ENCODE results near the gene TTC21B. TPM values are rescaled to one million over a fixed set of nuclear protein-coding genes. Genes with fewer than 3 reads are reported as not detected.

The TTC21B gene
- total and polyA plus RNA-seq, 2 donors from 2014 or later = 8.4 to 15.2 TPM

DNA sequence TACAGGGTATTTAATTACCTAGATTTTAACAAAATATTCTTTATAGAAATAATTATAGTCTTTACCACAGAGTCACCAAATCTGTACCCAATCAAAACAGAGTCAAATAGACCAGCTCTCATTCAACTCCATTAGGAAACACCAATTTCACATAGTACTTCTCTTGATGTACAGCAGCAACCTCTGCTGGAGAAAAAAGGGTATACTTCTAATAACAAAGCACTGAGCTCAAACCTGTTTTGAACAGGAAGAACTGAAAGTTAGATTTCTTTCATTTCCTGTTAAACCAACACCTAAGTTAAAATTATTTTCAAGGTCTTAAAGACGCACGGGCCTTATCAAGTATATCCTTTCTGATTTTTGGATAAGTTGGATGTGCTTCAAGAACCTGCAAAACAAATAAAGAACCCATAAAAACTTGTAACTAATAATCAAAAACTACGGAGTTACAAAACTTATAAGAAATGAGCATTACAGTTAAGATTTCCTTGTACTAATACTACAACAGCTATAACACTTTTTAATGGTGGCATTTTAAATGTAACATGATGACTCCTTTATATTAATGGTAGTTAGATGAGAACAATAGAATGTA is 79.0 kb downstream of the TTC21B start:
- Histone ChIP-seq H3K9ac (ENCODE audit: low read length in 3 of 3) (no peak overlapping the region), H3K9me3 (ENCODE audit: control insufficient read depth in 2 of 3, insufficient read depth in 1 of 3, low read length in 3 of 3) (no peaks in the 10 kb centered on the region), H3K27ac (ENCODE audit: low read depth in 2 of 2, low read length in 2 of 2) (no peak overlapping the region), H3K36me3 (ENCODE audit: control insufficient read depth in 2 of 3, insufficient read depth in 3 of 3, low read length in 3 of 3) (peaks cover 0 to 6% (median 3%) of the 10 kb centered on the region in 3 donors), H3K4me3 (ENCODE audit: low read length in 3 of 3) (no peak overlapping the region), H3K4me1 (ENCODE audit: control insufficient read depth in 2 of 3, insufficient read depth in 2 of 3, low read depth in 1 of 3, low read length in 3 of 3) (peaks cover 0 to 3% (median 0%) of the 10 kb centered on the region in 3 donors), H3K27me3 (ENCODE audit: control insufficient read depth, insufficient read depth, low read length) (no peaks in the 10 kb centered on the region)
- peak in 2 of 5 donors; percentile 75 to 84 for DNase-seq
- intact Hi-C loops (cut with DNase I) = no loop called here
- peak; percentile 97 for FAIRE-seq
- TF ChIP-seq, protein P1, sequence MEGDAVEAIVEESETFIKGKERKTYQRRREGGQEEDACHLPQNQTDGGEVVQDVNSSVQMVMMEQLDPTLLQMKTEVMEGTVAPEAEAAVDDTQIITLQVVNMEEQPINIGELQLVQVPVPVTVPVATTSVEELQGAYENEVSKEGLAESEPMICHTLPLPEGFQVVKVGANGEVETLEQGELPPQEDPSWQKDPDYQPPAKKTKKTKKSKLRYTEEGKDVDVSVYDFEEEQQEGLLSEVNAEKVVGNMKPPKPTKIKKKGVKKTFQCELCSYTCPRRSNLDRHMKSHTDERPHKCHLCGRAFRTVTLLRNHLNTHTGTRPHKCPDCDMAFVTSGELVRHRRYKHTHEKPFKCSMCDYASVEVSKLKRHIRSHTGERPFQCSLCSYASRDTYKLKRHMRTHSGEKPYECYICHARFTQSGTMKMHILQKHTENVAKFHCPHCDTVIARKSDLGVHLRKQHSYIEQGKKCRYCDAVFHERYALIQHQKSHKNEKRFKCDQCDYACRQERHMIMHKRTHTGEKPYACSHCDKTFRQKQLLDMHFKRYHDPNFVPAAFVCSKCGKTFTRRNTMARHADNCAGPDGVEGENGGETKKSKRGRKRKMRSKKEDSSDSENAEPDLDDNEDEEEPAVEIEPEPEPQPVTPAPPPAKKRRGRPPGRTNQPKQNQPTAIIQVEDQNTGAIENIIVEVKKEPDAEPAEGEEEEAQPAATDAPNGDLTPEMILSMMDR (IDR thresholded peaks at IDR 0.05; ENCODE audit: borderline replicate concordance, extremely low read depth, insufficient read depth) = peak; percentile 72

DNA sequence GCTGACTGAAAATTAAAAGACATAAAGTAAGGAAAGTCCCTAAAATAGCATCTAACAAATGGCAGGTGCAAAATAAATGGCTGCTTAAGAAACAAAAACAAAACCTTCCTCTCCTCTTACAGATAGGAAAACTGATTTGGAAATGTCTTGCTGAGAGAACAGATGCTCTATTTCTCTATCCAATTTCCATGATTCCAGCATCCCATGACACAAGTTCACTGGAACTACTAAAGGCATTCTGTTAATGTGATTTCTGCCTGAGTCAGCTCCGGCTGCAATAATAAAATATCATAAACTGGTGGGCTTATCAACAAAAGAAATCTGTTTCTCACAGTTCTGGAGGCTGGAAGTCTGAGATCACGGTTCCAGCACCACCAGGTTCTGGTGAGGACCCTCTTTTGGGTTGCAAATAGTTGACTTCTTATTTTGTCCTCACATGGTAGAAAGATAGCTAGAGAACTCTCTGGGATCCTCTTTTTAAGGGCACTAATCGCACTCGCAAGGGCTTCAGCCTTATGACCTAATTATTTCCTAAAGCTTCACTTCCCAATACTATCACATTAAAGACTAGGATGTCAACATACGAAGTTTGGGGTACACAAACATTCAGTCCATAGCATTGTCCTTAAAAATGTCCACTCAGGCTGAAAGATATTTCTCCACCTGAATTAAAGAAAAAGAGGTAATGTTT is 81.3 kb downstream of the TTC21B start:
- intact Hi-C loops (cut with DNase I) = no loop called here
- H3K4me1 ChIP-seq (ENCODE audit: control insufficient read depth in 2 of 3, insufficient read depth in 2 of 3, low read depth in 1 of 3, low read length in 3 of 3) = peaks cover 0 to 15% (median 0%) of the 10 kb centered on the region in 3 donors
- DNase-seq = no peak
- no peak for FAIRE-seq
- H3K4me3 ChIP-seq (ENCODE audit: low read length in 3 of 3) = no peak overlapping the region
- H3K9me3 ChIP-seq (ENCODE audit: control insufficient read depth in 2 of 3, insufficient read depth in 1 of 3, low read length in 3 of 3) = no peaks in the 10 kb centered on the region
- no peak overlapping the region for H3K9ac ChIP-seq (ENCODE audit: low read length in 3 of 3)
- TF ChIP-seq, protein P1 (IDR thresholded peaks at IDR 0.05; ENCODE audit: borderline replicate concordance, extremely low read depth, insufficient read depth) = no peak
- H3K36me3 ChIP-seq (ENCODE audit: control insufficient read depth in 2 of 3, insufficient read depth in 3 of 3, low read length in 3 of 3) = peaks cover 0 to 6% (median under 1%) of the 10 kb centered on the region in 3 donors
- H3K27ac ChIP-seq (ENCODE audit: low read depth in 2 of 2, low read length in 2 of 2) = no peak overlapping the region
- no peaks in the 10 kb centered on the region for H3K27me3 ChIP-seq (ENCODE audit: control insufficient read depth, insufficient read depth, low read length)

DNA sequence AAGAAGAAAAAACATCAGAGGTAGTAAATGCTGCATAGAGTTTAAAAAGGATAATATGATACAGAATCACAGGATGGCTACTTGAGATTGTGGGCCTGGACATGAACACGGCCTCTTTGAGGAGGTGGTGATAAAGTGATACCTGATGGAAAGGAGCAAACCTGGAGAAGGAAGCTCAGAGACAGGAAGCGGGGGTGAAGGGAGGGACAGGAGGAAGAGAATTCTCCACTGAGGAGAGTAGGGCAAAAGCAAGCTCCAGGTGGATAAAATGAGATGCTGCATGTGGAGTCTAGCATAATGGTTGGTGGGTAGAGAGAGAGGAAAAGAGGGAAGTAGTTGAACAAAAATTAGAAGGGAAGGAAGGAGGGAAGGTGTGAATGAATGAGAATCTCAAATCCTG is 82.6 kb downstream of the TTC21B start:
- H3K4me1 ChIP-seq (ENCODE audit: control insufficient read depth in 2 of 3, insufficient read depth in 2 of 3, low read depth in 1 of 3, low read length in 3 of 3) = peaks cover 0 to 15% (median 0%) of the 10 kb centered on the region in 3 donors
- TF ChIP-seq, protein P1 (IDR thresholded peaks at IDR 0.05; ENCODE audit: borderline replicate concordance, extremely low read depth, insufficient read depth) = no peak
- H3K27ac ChIP-seq (ENCODE audit: low read depth in 2 of 2, low read length in 2 of 2) = peak overlapping the region in 1 of 2 donors; percentile 40
- no peaks in the 10 kb centered on the region for H3K27me3 ChIP-seq (ENCODE audit: control insufficient read depth, insufficient read depth, low read length)
- no peak overlapping the region for H3K4me3 ChIP-seq (ENCODE audit: low read length in 3 of 3)
- no peak for DNase-seq
- no peak for FAIRE-seq
- H3K9me3 ChIP-seq (ENCODE audit: control insufficient read depth in 2 of 3, insufficient read depth in 1 of 3, low read length in 3 of 3) = no peaks in the 10 kb centered on the region
- intact Hi-C loops (cut with DNase I) = no loop called here
- H3K36me3 ChIP-seq (ENCODE audit: control insufficient read depth in 2 of 3, insufficient read depth in 3 of 3, low read length in 3 of 3) = peaks cover 0 to 6% (median 0%) of the 10 kb centered on the region in 3 donors
- no peak overlapping the region for H3K9ac ChIP-seq (ENCODE audit: low read length in 3 of 3)

All from kidney (tissue), 14 donors.